Measurements from ENCODE around the gene DOCK10. TPM values are rescaled to one million over a fixed set of nuclear protein-coding genes. Genes with fewer than 3 reads are reported as not detected.
A peak's percentile ranks its signal among the peaks of the same experiment; 100 is the strongest.

Gene DOCK10
- total and polyA plus RNA-seq, 10 of the 15 experiments (the other 5 are each of a cell fraction or from before 2014, with no cell fraction given) = 16.9 to 120 (median 85.5) TPM

DNA sequence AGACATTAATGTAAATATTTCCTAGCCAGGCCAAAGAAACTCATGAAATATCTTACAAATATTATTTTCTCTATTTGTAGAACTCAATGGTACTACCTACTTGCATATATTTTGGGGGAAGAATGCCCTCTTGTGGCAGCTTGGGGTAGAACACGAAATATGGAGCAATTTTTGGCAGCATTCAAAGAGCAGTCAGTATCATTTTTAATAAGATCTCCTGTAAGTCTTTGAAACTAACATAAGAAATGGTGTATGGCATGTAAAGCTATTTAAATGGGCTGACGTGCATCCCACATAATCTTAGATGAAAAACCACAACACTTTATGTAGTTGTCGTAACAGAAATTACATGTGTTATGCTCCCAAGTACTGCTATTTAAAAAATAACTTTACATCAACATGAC, 263.8 kb downstream of the DOCK10 start (continued):
- TF ChIP-seq RAD21 (IDR thresholded peaks at IDR 0.05; ENCODE audit: insufficient read depth, low read depth, low read length) (peak; percentile 82), KAT2A (conservative IDR thresholded peaks at IDR 0.05; ENCODE audit: control insufficient read depth, low read depth, low read length) (no peak), CHD1 (IDR thresholded peaks at IDR 0.05; ENCODE audit: low read depth, low read length) (no peak), KDM1A (IDR thresholded peaks at IDR 0.05; ENCODE audit: borderline replicate concordance) (no peak), SMC3 (IDR thresholded peaks at IDR 0.05; ENCODE audit: borderline replicate concordance, low read length) (peak; percentile 71; the same call in 1 of the 2 replicates), BCL11A (IDR thresholded peaks at IDR 0.05; ENCODE audit: low read depth, low read length) (no peak), HDAC6 (IDR thresholded peaks at IDR 0.05; ENCODE audit: unreplicated experiment) (no peak)
- TF ChIP-seq, protein P1, sequence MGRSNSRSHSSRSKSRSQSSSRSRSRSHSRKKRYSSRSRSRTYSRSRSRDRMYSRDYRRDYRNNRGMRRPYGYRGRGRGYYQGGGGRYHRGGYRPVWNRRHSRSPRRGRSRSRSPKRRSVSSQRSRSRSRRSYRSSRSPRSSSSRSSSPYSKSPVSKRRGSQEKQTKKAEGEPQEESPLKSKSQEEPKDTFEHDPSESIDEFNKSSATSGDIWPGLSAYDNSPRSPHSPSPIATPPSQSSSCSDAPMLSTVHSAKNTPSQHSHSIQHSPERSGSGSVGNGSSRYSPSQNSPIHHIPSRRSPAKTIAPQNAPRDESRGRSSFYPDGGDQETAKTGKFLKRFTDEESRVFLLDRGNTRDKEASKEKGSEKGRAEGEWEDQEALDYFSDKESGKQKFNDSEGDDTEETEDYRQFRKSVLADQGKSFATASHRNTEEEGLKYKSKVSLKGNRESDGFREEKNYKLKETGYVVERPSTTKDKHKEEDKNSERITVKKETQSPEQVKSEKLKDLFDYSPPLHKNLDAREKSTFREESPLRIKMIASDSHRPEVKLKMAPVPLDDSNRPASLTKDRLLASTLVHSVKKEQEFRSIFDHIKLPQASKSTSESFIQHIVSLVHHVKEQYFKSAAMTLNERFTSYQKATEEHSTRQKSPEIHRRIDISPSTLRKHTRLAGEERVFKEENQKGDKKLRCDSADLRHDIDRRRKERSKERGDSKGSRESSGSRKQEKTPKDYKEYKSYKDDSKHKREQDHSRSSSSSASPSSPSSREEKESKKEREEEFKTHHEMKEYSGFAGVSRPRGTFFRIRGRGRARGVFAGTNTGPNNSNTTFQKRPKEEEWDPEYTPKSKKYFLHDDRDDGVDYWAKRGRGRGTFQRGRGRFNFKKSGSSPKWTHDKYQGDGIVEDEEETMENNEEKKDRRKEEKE (IDR thresholded peaks at IDR 0.05) = no peak

DNA sequence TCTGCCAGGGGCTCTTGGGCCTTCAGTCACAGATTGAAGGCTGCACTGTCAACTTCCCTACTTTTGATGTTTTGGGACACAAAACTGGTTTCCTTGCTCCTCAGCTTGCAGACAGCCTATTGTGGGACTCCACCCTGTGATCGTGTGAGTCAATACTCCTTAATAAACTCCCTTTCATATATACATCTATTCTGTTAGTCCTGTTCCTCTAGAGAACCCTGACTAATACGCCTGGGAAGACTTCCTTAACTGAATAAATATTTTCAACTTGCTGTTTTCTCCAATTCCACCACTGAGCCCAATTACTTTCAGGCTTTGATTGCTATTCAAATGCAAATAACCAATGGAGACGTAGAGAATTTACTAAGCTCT, 264.7 kb downstream of the DOCK10 start:
- no peak overlapping the region for H3K4me3 ChIP-seq
- no peaks in the 10 kb centered on the region for H4K20me1 ChIP-seq (ENCODE audit: control insufficient read depth, insufficient read depth)
- CTCF ChIA-PET = interaction anchor here (0.7 to 9.6 kb wide), 20 partner anchors 9 to 432 kb away, joined by 3 to 145 read pairs (median 4); no protein-coding TSS in a partner anchor
- DNase-seq (ENCODE audit: low read depth, low spot score) (no peak), ATAC-seq (no peak), FAIRE-seq (no peak)
- no peaks in the 10 kb centered on the region for H3K79me2 ChIP-seq (ENCODE audit: control insufficient read depth, insufficient read depth, low read length)
- no peaks in the 10 kb centered on the region for H3K4me1 ChIP-seq (ENCODE audit: control insufficient read depth, insufficient read depth, low read length)
- no peak overlapping the region for H3K9ac ChIP-seq (ENCODE audit: control insufficient read depth, insufficient read depth, low read length)
- intact Hi-C loops (cut with micrococcal nuclease; ENCODE audit: unreplicated experiment) (loop anchor here (10.0 kb wide), 1 partner anchor 803 kb away; no protein-coding TSS in a partner anchor), in situ Hi-C loops (cut with MboI) (loop anchor here (5.0 kb wide), 1 partner anchor 420 kb away; no protein-coding TSS in a partner anchor)
- no peak overlapping the region for H3K27ac ChIP-seq (ENCODE audit: control insufficient read depth, insufficient read depth)
- BruUV-seq (replicated peaks) = no TSS peak
- no peaks in the 10 kb centered on the region for H3K9me3 ChIP-seq (replicated peaks; ENCODE audit: control insufficient read depth, insufficient read depth, low read length)
- RAD21 ChIA-PET (ENCODE audit: unreplicated experiment) = interaction anchor here (0.9 to 6.9 kb wide), 8 partner anchors 25 to 421 kb away, joined by 3 to 35 read pairs (median 4); no protein-coding TSS in a partner anchor
- no peaks in the 10 kb centered on the region for H3K27me3 ChIP-seq (replicated peaks in 1 of 2; ENCODE audit: control insufficient read depth in 2 of 2, insufficient read depth in 2 of 2, low read length in 1 of 2)
- no peak overlapping the region for H2AFZ ChIP-seq (ENCODE audit: control insufficient read depth, low read depth, low read length)
- POLR2A ChIA-PET = interaction anchor here (0.6 kb wide), 1 partner anchor 26 kb away, joined by 3 read pairs; no protein-coding TSS in a partner anchor
- TF ChIP-seq, protein P2, sequence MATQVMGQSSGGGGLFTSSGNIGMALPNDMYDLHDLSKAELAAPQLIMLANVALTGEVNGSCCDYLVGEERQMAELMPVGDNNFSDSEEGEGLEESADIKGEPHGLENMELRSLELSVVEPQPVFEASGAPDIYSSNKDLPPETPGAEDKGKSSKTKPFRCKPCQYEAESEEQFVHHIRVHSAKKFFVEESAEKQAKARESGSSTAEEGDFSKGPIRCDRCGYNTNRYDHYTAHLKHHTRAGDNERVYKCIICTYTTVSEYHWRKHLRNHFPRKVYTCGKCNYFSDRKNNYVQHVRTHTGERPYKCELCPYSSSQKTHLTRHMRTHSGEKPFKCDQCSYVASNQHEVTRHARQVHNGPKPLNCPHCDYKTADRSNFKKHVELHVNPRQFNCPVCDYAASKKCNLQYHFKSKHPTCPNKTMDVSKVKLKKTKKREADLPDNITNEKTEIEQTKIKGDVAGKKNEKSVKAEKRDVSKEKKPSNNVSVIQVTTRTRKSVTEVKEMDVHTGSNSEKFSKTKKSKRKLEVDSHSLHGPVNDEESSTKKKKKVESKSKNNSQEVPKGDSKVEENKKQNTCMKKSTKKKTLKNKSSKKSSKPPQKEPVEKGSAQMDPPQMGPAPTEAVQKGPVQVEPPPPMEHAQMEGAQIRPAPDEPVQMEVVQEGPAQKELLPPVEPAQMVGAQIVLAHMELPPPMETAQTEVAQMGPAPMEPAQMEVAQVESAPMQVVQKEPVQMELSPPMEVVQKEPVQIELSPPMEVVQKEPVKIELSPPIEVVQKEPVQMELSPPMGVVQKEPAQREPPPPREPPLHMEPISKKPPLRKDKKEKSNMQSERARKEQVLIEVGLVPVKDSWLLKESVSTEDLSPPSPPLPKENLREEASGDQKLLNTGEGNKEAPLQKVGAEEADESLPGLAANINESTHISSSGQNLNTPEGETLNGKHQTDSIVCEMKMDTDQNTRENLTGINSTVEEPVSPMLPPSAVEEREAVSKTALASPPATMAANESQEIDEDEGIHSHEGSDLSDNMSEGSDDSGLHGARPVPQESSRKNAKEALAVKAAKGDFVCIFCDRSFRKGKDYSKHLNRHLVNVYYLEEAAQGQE (IDR thresholded peaks at IDR 0.05; ENCODE audit: low read depth, low read length) = no peak
- TF ChIP-seq SP1 (IDR thresholded peaks at IDR 0.05; ENCODE audit: low read depth, low read length) (no peak), TAF1 (IDR thresholded peaks at IDR 0.05; ENCODE audit: borderline replicate concordance, low read depth, low read length) (no peak), ESRRA (IDR thresholded peaks at IDR 0.05; ENCODE audit: low read length) (no peak), TCF12 (IDR thresholded peaks at IDR 0.05; ENCODE audit: low read depth, low read length) (no peak)
- TF ChIP-seq, protein P3, sequence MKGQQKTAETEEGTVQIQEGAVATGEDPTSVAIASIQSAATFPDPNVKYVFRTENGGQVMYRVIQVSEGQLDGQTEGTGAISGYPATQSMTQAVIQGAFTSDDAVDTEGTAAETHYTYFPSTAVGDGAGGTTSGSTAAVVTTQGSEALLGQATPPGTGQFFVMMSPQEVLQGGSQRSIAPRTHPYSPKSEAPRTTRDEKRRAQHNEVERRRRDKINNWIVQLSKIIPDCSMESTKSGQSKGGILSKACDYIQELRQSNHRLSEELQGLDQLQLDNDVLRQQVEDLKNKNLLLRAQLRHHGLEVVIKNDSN (IDR thresholded peaks at IDR 0.05; ENCODE audit: borderline replicate concordance, extremely low read length, insufficient read depth, low read depth, low read length) = no peak
- TF ChIP-seq, protein P4, sequence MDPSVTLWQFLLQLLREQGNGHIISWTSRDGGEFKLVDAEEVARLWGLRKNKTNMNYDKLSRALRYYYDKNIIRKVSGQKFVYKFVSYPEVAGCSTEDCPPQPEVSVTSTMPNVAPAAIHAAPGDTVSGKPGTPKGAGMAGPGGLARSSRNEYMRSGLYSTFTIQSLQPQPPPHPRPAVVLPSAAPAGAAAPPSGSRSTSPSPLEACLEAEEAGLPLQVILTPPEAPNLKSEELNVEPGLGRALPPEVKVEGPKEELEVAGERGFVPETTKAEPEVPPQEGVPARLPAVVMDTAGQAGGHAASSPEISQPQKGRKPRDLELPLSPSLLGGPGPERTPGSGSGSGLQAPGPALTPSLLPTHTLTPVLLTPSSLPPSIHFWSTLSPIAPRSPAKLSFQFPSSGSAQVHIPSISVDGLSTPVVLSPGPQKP (IDR thresholded peaks at IDR 0.05; ENCODE audit: low read depth, low read length) = no peak
- H3K36me3 ChIP-seq (ENCODE audit: control insufficient read depth in 2 of 2, insufficient read depth in 2 of 2, low read length in 1 of 2) = peaks cover 12 to 30% of the 10 kb centered on the region in 2 experiments
- H3K4me2 ChIP-seq (ENCODE audit: control insufficient read depth, insufficient read depth) = no peak overlapping the region
- SMC1A ChIA-PET (ENCODE audit: uncharacterized antibody, unreplicated experiment) = interaction anchor here (0.5 to 4.1 kb wide), 10 partner anchors 9 to 236 kb away, joined by 3 to 53 read pairs (median 3); no protein-coding TSS in a partner anchor
- WGBS (ENCODE audit: insufficient coverage, insufficient replicate concordance, low lambda C conversion rate, missing lambda C conversion rate) = 76% methylated on average over 3 of the region's 3 CpGs
